C4-2B (cell line): ENCODE data around the gene NDUFB7.

Source experiments
- ZFX ChIP-seq: fragments of 450-650 bp; IDR thresholded peaks from 2 replicates; pipeline ENCODE4 v1.6.1; 2017
- TF ChIP-seq, protein P1 (sequence below): fragments of 450-650 bp; conservative IDR thresholded peaks from 2 replicates; pipeline ENCODE4 v1.5.1; 2017; ENCODE audit warnings: mild to moderate bottlenecking

DNA sequence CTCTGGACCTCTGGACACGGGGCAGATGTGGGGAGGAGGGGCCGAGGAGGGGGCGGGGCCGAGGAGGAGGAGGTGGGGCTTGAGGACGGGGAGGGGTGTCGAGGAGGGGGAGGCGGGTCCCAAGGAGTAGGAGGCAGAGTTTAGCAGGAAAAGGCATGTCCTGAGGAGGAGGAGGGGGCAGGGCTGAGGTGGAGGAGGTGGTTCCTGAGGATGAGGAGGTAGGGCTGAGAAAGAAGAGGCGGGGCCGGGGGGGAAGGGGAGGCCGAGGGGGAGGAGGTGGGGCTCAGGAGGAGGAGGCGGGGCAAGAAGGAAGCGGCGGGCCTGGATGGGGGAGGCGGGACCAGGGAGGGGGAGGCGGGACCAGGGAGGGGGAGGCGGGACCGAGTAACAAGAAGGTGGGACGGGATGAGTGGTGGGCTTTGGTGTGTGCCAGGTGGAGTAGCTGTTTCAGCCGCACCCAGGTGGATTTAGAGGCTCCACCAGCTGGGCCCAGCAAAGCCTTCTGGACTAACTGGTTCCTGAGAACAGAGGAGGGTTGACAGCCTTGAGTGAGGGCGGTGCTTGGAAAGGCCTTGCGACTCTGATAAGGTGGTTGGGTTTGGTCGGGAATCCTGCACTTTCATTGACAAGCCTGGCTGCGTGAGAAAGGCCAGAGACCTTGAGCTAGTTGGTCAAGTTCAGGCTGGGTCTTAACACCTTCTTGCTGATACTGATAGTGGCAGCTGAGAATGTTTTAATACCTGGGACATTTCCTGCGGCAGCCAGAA, 34.8 kb downstream of the NDUFB7 start:
- TF ChIP-seq, protein P1, sequence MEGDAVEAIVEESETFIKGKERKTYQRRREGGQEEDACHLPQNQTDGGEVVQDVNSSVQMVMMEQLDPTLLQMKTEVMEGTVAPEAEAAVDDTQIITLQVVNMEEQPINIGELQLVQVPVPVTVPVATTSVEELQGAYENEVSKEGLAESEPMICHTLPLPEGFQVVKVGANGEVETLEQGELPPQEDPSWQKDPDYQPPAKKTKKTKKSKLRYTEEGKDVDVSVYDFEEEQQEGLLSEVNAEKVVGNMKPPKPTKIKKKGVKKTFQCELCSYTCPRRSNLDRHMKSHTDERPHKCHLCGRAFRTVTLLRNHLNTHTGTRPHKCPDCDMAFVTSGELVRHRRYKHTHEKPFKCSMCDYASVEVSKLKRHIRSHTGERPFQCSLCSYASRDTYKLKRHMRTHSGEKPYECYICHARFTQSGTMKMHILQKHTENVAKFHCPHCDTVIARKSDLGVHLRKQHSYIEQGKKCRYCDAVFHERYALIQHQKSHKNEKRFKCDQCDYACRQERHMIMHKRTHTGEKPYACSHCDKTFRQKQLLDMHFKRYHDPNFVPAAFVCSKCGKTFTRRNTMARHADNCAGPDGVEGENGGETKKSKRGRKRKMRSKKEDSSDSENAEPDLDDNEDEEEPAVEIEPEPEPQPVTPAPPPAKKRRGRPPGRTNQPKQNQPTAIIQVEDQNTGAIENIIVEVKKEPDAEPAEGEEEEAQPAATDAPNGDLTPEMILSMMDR: no peak
- TF ChIP-seq ZFX: no peak
